ENCODE results near the gene TMEM223. TPM values are rescaled to one million over a fixed set of nuclear protein-coding genes. Genes with fewer than 3 reads are reported as not detected.
"Not testable (repeated sequence)": the region's sequence is repeated elsewhere in the genome, so short reads cannot be mapped to it uniquely, and the experiment has no call there.

TMEM223 gene
- total RNA-seq, 1 donor from 2014 or later = 18.4 TPM

DNA sequence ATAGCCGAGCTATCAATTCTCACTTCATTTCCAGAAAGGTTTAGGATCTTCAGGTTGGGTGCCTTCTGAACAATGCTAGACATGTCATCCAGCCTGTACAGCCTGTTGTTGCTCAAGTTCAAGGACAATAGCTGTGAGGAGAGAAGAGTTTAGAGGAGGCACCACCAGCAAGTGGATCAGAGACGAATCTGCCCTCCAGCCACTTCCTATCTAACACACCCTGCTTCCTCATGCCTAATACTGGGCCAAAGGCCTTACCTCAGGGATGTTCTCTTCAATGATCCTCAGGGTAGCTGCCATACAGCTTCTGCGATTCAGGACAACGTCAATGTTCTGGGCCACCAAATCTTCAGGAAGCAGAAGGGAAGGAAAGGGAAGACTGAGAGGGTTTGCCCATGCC is 9.3 kb upstream of the TMEM223 start:
- no peak for DNase-seq (ENCODE audit: low spot score)

GRCh38 chr11:62799486-62799885 is 7.7 kb upstream of the TMEM223 start:
- DNase-seq (ENCODE audit: low spot score) = no peak

- DNase-seq (ENCODE audit: low spot score) = no peak
Measured at GRCh38 chr11:62796281-62796680, 4.5 kb upstream of the TMEM223 start.

DNA sequence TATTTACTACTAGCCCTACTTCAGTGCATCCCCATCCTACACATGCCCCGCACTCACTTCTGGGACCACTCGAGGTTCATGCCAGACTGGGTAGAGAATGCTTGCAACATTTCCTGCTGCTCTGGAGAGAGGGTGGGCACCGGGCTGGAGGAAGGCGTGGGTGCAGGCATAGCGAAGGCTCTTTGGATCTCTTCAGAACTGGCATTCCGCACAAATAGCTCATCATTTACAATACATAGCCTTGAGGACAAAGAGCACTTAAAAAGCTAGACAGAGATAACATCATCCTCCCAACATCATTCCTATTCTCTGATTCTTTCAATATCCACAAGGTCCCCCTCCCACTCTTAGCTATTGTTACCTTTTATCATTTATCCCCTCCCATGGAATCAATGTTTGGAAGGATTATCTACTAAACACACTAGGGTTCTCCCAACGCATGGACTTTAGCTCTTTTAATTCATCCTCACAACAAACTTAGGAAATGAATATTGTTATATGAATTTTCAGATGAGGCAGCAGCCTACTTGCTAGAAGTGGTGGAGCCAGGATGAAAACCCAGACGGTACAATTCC is 2.5 kb upstream of the TMEM223 start:
- no peak for DNase-seq (ENCODE audit: low spot score)

- DNase-seq (ENCODE audit: low spot score) = no peak
Measured at GRCh38 chr11:62792202-62792575, 383 bp upstream of the TMEM223 start.

GRCh38 chr11:62789576-62789975 is 2.2 kb downstream of the TMEM223 start:
- DNase-seq (ENCODE audit: low spot score) = no peak

DNA sequence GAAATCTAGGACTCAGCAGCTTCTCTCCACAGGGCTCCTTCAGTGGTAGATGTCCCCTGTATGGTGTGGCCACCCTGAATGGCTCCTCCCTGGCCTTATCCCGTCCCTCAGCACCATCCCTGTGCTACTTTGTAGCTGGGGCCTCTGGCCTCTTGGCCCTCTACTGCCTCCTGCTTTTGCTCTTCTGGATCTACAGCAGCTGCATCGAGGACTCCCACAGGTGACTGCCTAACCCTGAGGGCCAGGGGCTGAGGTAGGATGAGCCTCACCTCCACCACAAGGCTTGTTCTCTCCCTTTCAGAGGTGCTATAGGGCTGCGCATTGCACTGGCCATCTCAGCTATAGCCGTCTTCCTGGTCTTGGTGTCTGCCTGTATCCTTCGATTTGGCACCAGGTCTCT is 2.8 kb downstream of the TMEM223 start:
- no peak for DNase-seq (ENCODE audit: low spot score)

DNA sequence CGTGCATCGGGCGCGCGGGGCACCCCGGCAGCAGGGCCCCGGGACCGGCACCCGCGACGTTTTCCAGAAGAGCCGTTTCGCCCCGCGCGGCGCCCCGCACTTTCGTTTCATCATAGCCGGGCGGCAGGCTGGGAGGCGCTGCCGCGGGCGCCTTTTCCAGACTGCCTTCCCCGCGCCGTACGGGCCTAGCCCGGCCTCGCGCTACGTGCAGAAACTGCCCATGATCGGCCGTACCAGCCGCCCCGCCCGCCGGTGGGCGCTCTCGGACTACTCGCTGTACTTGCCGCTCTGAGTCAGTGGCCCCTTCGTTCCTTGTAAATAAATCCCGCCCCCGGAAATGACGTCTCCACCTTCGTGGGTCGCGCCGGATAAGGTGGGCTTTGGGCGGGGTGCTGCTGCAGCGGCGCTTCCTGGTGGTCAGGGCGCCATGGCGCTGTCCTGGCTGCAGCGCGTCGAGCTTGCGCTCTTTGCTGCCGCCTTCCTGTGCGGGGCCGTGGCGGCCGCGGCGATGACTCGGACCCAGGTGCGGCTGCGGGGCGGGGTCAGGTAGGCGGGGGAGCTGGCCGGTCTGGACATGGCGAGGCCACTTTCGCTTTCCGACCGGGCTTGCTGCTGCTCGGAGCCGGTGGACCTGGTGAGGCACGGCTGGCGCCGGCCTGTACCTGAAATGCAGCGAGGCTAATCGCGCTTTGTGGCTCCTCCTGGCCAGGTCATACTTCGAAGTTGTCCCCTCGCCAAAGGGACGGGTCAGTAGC is 4.6 kb downstream of the TMEM223 start, which contains the start of gene TMEM179B:
Gene TMEM179B (plus strand): TSS at position 398 of the 755 bp plus-strand sequence. CDS start 30 bp downstream, at position 428.
- DNase-seq (ENCODE audit: low spot score) = peak; percentile 99

- DNase-seq (ENCODE audit: low spot score) = peak; percentile 91
Measured at GRCh38 chr11:62786318-62787004, 5.3 kb downstream of the TMEM223 start.

DNA sequence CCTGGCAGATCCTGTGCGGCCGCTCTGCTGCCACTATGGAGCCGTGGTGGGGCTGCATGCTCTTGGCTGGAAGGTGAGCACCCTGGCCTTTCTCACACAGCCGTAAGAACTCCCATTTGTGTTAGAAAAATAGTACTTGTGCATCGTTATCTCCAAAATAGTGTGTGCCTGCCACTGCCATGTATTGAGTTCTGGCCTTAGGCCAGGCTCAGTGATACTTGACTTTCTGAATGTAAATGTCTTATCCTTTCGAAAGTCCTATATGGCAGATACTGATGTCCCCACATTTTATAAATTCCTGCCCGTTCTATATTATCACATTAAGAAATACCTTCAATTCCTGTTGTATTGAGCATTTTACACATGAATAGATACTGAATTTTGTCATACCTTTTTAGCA is 9.1 kb downstream of the TMEM223 start:
- no peak for DNase-seq (ENCODE audit: low spot score)

- DNase-seq (ENCODE audit: low spot score) = no peak
Measured at GRCh38 chr11:62778441-62778840, 13.4 kb downstream of the TMEM223 start.

DNA sequence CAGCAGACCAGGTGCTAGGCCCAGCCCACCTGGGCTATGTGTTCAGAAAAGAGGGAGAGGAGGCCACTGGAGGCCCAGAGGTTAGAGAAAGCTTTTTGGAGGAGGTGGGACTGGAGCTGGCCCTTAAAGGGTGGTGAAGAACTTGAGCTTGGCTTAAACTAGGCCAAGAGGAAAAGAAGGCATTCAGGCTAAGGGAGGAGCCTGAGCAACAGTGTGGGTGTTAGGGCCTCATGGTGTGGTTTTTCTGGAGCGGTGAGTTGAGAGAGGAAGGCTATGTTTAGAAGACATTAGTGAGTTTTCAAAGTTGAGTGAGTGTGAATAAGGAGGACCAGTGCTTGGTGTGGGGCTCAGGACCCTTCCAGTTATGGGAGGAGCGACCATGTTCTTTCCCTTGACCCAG is 14.4 kb downstream of the TMEM223 start:
- DNase-seq (ENCODE audit: low spot score) = no peak

DNA sequence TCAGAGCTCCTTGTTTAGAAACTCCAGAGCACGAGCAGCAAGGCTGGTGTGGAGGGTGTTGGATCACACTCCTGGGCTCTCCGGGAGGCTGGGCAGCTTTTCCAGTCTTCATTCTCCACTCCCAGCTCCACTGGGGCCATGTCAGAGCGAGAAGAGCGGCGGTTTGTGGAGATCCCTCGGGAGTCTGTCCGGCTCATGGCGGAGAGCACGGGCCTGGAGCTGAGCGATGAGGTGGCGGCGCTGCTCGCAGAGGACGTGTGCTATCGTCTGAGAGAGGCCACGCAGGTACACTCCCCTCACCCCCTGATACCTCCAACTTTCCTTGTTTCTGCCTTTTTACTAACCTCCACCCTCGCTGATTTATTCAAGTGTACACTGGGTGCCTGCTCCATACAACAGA is 16.2 kb downstream of the TMEM223 start:
- no peak for DNase-seq (ENCODE audit: low spot score)

- DNase-seq (ENCODE audit: low spot score) = no peak
Measured at GRCh38 chr11:62774407-62774806, 17.4 kb downstream of the TMEM223 start.

DNA sequence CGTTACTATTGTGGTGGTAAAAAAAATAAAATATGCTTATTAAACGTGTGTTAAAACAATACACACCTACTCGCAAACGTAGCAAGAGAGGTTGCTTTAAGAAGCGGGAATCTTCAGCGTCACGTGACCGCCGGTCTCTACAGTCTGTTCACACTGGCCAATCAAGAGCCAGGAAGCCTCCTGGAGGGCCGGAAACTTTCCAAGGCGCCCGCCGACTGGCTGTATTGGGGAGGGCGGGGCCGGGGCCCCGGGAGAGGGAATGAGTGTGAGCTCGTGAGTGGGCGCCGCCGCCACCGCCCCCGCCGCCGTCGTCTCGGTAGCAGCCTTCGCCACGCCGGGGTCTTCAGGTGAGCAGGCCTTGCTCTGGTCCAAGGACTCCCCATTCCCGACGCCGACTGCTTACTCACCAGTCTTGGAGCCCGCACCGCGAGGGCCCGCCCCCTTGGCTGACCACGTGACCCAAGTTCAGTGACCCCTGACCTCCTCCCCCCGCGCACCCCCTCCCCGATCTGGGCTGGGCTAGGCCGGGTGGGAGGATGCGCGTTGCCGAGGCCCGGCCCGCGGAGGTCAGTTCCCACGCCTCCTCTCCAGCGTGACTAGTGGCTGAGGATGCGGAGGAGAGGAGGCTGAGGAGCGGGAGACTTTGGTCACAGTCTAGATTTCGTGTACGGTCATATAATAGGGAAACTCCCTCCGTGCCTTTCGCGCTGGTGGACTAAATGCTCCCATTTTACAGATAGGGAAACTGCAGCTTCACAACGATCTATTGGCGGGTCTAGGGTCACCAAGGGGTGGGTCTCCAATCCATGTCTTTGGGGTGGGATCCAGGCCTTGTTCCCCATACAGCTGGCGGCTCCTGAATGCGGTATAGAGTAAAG is 20.4 kb downstream of the TMEM223 start, which contains the start of gene TAF6L:
Gene TAF6L (plus strand): TSS at position 253 of the 878 bp plus-strand sequence. CDS start 4,388 bp downstream, outside the sequence.
- peak; percentile 98 for DNase-seq (ENCODE audit: low spot score)

DNA sequence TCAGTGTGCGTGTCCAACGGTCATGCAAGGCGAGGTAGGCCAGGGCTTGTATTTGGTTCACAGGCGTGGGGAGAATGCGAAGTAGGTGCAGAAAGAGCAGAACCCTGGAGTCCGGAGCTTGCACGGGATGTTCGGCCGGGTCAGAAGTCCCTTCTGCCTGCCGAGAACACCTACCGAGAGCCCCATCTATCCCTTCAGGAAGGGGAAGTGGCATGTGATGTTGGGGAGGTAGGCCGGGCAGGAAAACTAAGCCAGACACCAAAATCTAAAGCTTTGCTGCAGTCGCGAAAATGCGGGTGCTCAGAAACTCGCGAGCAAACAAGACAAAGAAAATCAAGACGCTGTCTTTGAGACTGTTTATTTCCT is 21.0 kb downstream of the TMEM223 start:
- no peak for DNase-seq (ENCODE audit: low spot score)

DNA sequence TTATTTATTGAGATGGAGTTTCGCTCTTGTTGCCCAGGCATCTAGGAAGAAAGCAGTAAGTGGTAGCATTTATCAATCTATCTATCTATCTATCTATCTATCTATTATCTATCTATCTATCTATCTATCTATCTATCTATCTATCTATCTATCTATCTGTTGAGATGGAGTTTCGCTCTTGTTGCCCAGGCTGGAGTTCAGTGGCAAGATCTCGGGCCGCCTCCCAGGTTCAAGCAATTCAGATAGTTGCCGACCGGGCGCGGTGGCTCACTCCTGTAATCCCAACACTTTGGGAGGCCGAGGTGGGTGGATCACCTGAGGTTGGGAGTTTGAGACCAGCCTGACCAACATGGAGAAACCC is 31.0 kb downstream of the TMEM223 start:
- not testable (repeated sequence) for DNase-seq (ENCODE audit: low spot score)

GRCh38 chr11:62757846-62758788 is 33.7 kb downstream of the TMEM223 start:
- no peak for DNase-seq (ENCODE audit: low spot score)

DNA sequence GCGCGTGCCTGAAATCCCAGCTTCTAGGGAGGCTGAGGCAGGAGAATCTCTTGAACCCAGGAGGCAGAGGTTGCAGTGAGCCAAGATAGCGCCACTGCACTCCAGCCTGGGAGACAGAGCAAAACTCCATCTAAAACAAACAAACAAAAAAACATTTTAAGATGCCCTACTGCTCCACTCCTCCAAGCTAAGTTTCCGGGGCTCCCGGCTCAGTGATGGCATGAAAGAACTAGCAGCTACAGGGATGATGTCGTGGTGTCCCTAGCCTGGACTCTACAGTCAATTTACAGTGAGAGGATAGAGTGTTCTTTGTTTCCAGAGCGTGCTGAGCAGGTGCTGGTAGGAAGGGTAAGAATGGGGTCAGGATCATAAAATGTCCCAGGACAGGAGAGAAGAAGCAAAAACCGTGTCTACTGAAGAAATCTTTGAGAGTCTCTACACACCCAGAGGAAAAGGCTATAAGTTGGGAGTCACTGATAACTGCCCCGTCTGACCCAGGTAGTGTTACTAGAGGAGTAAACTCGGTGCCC is 36.7 kb downstream of the TMEM223 start:
- no peak for DNase-seq (ENCODE audit: low spot score)
